NB4 (cell line): ENCODE measurements around the gene TENM4.

Experiments
- CTCF ChIP-seq: IDR thresholded peaks from one replicate; pipeline ENCODE4 v1.5.1; 2012; ENCODE audit warnings: low read depth, low read length
- MYC ChIP-seq: IDR thresholded peaks from 2 replicates; pipeline ENCODE4 v1.6.1; 2011; ENCODE audit warnings: low read depth, low read length
- POLR2A ChIP-seq: IDR thresholded peaks from 2 replicates; pipeline ENCODE4 v1.6.1; 2011; ENCODE audit warnings: mild to moderate bottlenecking; ENCODE audit not compliant: insufficient read length; ENCODE audit errors: extremely low read depth

GRCh38 chr11:79102840-79103239 lies 338.0 kb downstream of the TENM4 start:
- TF ChIP-seq CTCF (no peak), POLR2A (no peak), MYC (no peak)
